Prostate gland (tissue), 2 donors: ENCODE results near the gene FAM110D.

Experiments used
- CTCF ChIP-seq, 4 experiments: fragments of 200-600 bp in 2 of 4; fragments of 450-650 bp in 2 of 4; sonication (generic) in 2 of 4; IDR thresholded peaks; 1 replicate in 3 of 4; 2 replicates in 1 of 4; pipeline ENCODE4 v1.5.1; 2016 to 2019; ENCODE audit warnings: antibody characterized with exemption in 4 of 4, mild to moderate bottlenecking in 2 of 4, moderate library complexity in 2 of 4
- POLR2A ChIP-seq: fragments of 450-650 bp; IDR thresholded peaks from one replicate; pipeline ENCODE4 v1.6.1; 2016; ENCODE audit warnings: antibody characterized with exemption, mild to moderate bottlenecking
- POLR2AphosphoS5 ChIP-seq: sonication (generic); formaldehyde crosslinking; IDR thresholded peaks from one replicate; pipeline ENCODE4 v1.6.1; 2017; ENCODE audit warnings: antibody characterized with exemption

GRCh38 chr1:26153966-26154532 is 4.8 kb upstream of the FAM110D start:
- TF ChIP-seq CTCF (IDR thresholded peaks at IDR 0.05): no peak
- no peak for TF ChIP-seq POLR2A
- TF ChIP-seq POLR2AphosphoS5: no peak
